CD14-positive monocyte (primary cell): ENCODE measurements around the gene HOPX. TPM values are rescaled to one million over a fixed set of nuclear protein-coding genes. Genes with fewer than 3 reads are reported as not detected.

ENCODE experiments used
- DNase-seq, 3 donors: peaks; one replicate each; pipeline ENCODE4 v3.0.0-alpha.2; 2011 to 2022
- H2AFZ ChIP-seq: 2 replicates; pipeline ENCODE4 v1.6.0; 2012; ENCODE audit warnings: mild to moderate bottlenecking, low read depth, low read length, inconsistent platforms; ENCODE audit not compliant: insufficient read depth, poor library complexity, severe bottlenecking
- H3K27ac ChIP-seq, 2 donors: 1 replicate in 1 of 2; 2 replicates in 1 of 2; pipeline ENCODE4 v1.5.1; 2012 to 2013; ENCODE audit warnings: low read length in 2 of 2, control low read depth in 1 of 2, inconsistent platforms in 1 of 2, low read depth in 1 of 2, mild to moderate bottlenecking in 1 of 2
- H3K27me3 ChIP-seq, 2 donors: one replicate each; pipeline versions ENCODE4 v1.6.0 to v1.6.1; 2011 to 2013; ENCODE audit warnings: low read length in 2 of 2; ENCODE audit not compliant: control insufficient read depth in 2 of 2, insufficient read depth in 2 of 2
- H3K36me3 ChIP-seq, 2 donors: replicated peaks in 1 of 2; 1 replicate in 1 of 2; 2 replicates in 1 of 2; pipeline versions ENCODE4 v1.5.1 to v1.6.1; 2012 to 2013; ENCODE audit warnings: low read length in 2 of 2, control low read depth in 1 of 2, inconsistent platforms in 1 of 2, mild to moderate bottlenecking in 1 of 2; ENCODE audit not compliant: insufficient read depth in 2 of 2, control insufficient read depth in 1 of 2
- H3K4me1 ChIP-seq, 2 donors: 1 replicate in 1 of 2; 2 replicates in 1 of 2; pipeline versions ENCODE4 v1.5.1 to v1.6.1; 2012 to 2013; ENCODE audit warnings: low read length in 2 of 2, control low read depth in 1 of 2, inconsistent platforms in 1 of 2, mild to moderate bottlenecking in 1 of 2, moderate library complexity in 1 of 2; ENCODE audit not compliant: insufficient read depth in 2 of 2, control insufficient read depth in 1 of 2
- H3K4me2 ChIP-seq: replicated peaks from 2 replicates; pipeline ENCODE3; 2012; ENCODE audit warnings: low read length, moderate library complexity, mild to moderate bottlenecking; ENCODE audit not compliant: poor library complexity, severe bottlenecking; ENCODE audit errors: extremely low read depth
- H3K4me3 ChIP-seq, 3 experiments: fragments of 200-600 bp in 1 of 3; sonication (generic) in 1 of 3; replicated peaks in 1 of 3; 1 replicate in 2 of 3; 2 replicates in 1 of 3; pipeline ENCODE4 v1.5.1; 2011 to 2013; ENCODE audit warnings: low read length in 3 of 3, mild to moderate bottlenecking in 3 of 3, control low read depth in 2 of 3, low read depth in 2 of 3, inconsistent platforms in 1 of 3, moderate library complexity in 1 of 3
- H3K79me2 ChIP-seq: 2 replicates; pipeline ENCODE4 v1.6.0; 2012; ENCODE audit warnings: mild to moderate bottlenecking, control low read depth, inconsistent platforms, low read length, moderate library complexity; ENCODE audit not compliant: insufficient read depth
- H3K9ac ChIP-seq: 2 replicates; pipeline ENCODE4 v1.6.0; 2017; ENCODE audit warnings: low read length, mild to moderate bottlenecking; ENCODE audit not compliant: insufficient read depth, poor library complexity, severe bottlenecking
- H3K9me3 ChIP-seq, 2 donors: replicated peaks in 1 of 2; 1 replicate in 1 of 2; 2 replicates in 1 of 2; pipeline versions ENCODE4 v1.5.1 to v1.6.1; 2012 to 2013; ENCODE audit warnings: low read length in 2 of 2, control low read depth in 1 of 2; ENCODE audit not compliant: control insufficient read depth in 1 of 2, insufficient read depth in 1 of 2
- H4K20me1 ChIP-seq: 2 replicates; pipeline ENCODE4 v1.6.0; 2012; ENCODE audit warnings: mild to moderate bottlenecking, low read length, control low read depth, moderate library complexity; ENCODE audit not compliant: insufficient read depth
- H3K27ac Mint-ChIP-seq, 7 donors: one replicate each; pipeline ENCODE4 v1.8.0; 2020; ENCODE audit warnings: mild to moderate bottlenecking in 7 of 7, mixed read lengths in 7 of 7, moderate library complexity in 6 of 7, inconsistent platforms in 2 of 7
- H3K27me3 Mint-ChIP-seq, 3 donors: one replicate each; pipeline ENCODE4 v1.8.0; 2021 to 2022; ENCODE audit warnings: low read depth in 3 of 3, mild to moderate bottlenecking in 3 of 3, mixed read lengths in 3 of 3, moderate library complexity in 3 of 3, inconsistent platforms in 1 of 3
- H3K36me3 Mint-ChIP-seq, 2 donors: one replicate each; pipeline ENCODE4 v1.8.0; 2020; ENCODE audit warnings: mixed read lengths in 2 of 2, inconsistent platforms in 1 of 2, mild to moderate bottlenecking in 1 of 2
- H3K4me1 Mint-ChIP-seq: one replicate; pipeline ENCODE4 v1.8.0; 2020; ENCODE audit warnings: mild to moderate bottlenecking, mixed read lengths
- H3K4me3 Mint-ChIP-seq, 2 donors: one replicate each; pipeline ENCODE4 v1.8.0; 2020; ENCODE audit warnings: mild to moderate bottlenecking in 2 of 2, mixed read lengths in 2 of 2, moderate library complexity in 1 of 2
- H3K9me3 Mint-ChIP-seq, 7 donors: one replicate each; pipeline ENCODE4 v1.8.0; 2020 to 2022; ENCODE audit warnings: mixed read lengths in 7 of 7, mild to moderate bottlenecking in 6 of 7, moderate library complexity in 6 of 7, inconsistent platforms in 2 of 7
- CTCF ChIP-seq: fragments of 200-600 bp; IDR thresholded peaks from one replicate; pipeline ENCODE4 v1.8.0; 2022; ENCODE audit warnings: antibody characterized with exemption, mild to moderate bottlenecking
- WGBS: methylation state at CpG from one replicate; pipeline ENCODE4 v1.1.5; 2013; ENCODE audit warnings: missing lambda C conversion rate; ENCODE audit not compliant: insufficient coverage; 5-methylcytosine and 5-hydroxymethylcytosine counted together
- intact Hi-C, 2 donors: fragments of 100-400 bp; cut with micrococcal nuclease; formaldehyde crosslinking; loops; one replicate each; pipeline versions ENCODE4 v1.15.0 to v1.15.1; 2023
- polyA plus RNA-seq, 3 donors: library from polyadenylated mRNA; depleted of rRNA in 1 of 3; unstranded in 2 of 3; stranded (reverse) in 1 of 3; fragments of 300-500 nt in 2 of 3; fragments of >200 nt in 1 of 3; fragmentation: Illumina TruSeq in 2 of 3; gene quantifications; 1 replicate in 2 of 3; 2 replicates in 1 of 3; pipeline ENCODE4 v1.2.3, GENCODE V29; 2012 to 2021

The HOPX gene
- polyA plus RNA-seq, 3 donors, result 0.39 to 1.3 (median 0.52) TPM

- H3K4me3 Mint-ChIP-seq, result no peak overlapping the region
- no peaks in the 10 kb centered on the region for H4K20me1 ChIP-seq
- peaks cover 6 to 18% (median 14%) of the 10 kb centered on the region in 7 donors for H3K9me3 Mint-ChIP-seq
- no peak overlapping the region for H2AFZ ChIP-seq
- H3K36me3 ChIP-seq, result no peaks in the 10 kb centered on the region
- H3K27me3 ChIP-seq, result no peaks in the 10 kb centered on the region
- no peak for DNase-seq
- H3K27me3 Mint-ChIP-seq, result peaks cover 0 to 2% (median 0%) of the 10 kb centered on the region in 3 donors
- no peak for TF ChIP-seq CTCF
- no peaks in the 10 kb centered on the region for H3K4me1 ChIP-seq
- no peak overlapping the region for H3K9ac ChIP-seq
- H3K4me1 Mint-ChIP-seq, result peaks cover 4% of the 10 kb centered on the region
- peaks cover 8 to 20% of the 10 kb centered on the region in 2 donors for H3K9me3 ChIP-seq
- no peak overlapping the region for H3K27ac Mint-ChIP-seq
- WGBS, result no CpG with 5 or more reads among the region's 1 CpG
- H3K4me2 ChIP-seq, result no peak overlapping the region
- no peak overlapping the region for H3K4me3 ChIP-seq
- intact Hi-C loops, result no loop called here
- H3K79me2 ChIP-seq, result no peaks in the 10 kb centered on the region
- H3K36me3 Mint-ChIP-seq, result no peaks in the 10 kb centered on the region
- no peak overlapping the region for H3K27ac ChIP-seq
Measured at GRCh38 chr4:56708146-56708545, 27.1 kb upstream of the HOPX start.

GRCh38 chr4:56705966-56706365 lies 24.9 kb upstream of the HOPX start:
- DNase-seq, result no peak
- Histone ChIP-seq H3K27ac (no peak overlapping the region), H3K4me3 (no peak overlapping the region), H3K4me2 (no peak overlapping the region), H3K36me3 (no peaks in the 10 kb centered on the region), H3K79me2 (no peaks in the 10 kb centered on the region), H3K9ac (no peak overlapping the region), H3K4me1 (peaks cover 0 to 3% of the 10 kb centered on the region in 2 donors), H3K9me3 (peaks cover 0 to 2% of the 10 kb centered on the region in 2 donors), H2AFZ (no peak overlapping the region), H3K27me3 (no peaks in the 10 kb centered on the region), H4K20me1 (no peaks in the 10 kb centered on the region)
- Mint-ChIP-seq H3K27me3 (no peaks in the 10 kb centered on the region), H3K4me3 (no peak overlapping the region), H3K9me3 (no peaks in the 10 kb centered on the region), H3K4me1 (peaks cover 12% of the 10 kb centered on the region), H3K36me3 (no peaks in the 10 kb centered on the region), H3K27ac (no peak overlapping the region)
- TF ChIP-seq CTCF, result no peak
- intact Hi-C loops, result no loop called here
